NCI-H82 treated with DMSO at 0.1 percent for 48 hours (cell line): Measurements from ENCODE around the gene C1orf52.
"Not testable (repeated sequence)": the region's sequence is repeated elsewhere in the genome, so short reads cannot be mapped to it uniquely, and the experiment has no call there.

Experiments
- DNase-seq: peaks from one replicate; lab custom pipeline; 2025; ENCODE audit not compliant: unreplicated experiment; lab: John Stamatoyannopoulos, UW

Gene C1orf52

GRCh38 chr1:85278853-85279314 is 19.4 kb upstream of the C1orf52 start:
- no peak for DNase-seq

DNA sequence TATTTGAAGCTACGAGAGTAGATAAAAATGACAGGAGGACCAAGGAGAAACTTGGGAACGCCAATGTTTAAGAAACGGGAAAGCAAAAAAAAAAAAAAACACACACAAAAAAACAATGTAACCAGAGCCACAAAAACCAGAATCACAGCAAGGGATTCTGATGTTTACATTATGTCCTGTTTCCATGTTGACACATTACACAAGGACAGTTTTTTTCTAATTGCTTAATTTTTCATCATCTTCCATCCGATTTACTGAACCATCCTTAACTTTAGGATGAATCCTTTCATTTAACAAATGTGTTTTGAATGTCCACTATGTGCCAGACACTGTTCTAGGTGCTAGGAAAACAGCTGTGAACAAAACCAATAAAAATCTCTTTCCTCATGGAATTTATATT is 18.3 kb upstream of the C1orf52 start:
- DNase-seq: no peak

DNA sequence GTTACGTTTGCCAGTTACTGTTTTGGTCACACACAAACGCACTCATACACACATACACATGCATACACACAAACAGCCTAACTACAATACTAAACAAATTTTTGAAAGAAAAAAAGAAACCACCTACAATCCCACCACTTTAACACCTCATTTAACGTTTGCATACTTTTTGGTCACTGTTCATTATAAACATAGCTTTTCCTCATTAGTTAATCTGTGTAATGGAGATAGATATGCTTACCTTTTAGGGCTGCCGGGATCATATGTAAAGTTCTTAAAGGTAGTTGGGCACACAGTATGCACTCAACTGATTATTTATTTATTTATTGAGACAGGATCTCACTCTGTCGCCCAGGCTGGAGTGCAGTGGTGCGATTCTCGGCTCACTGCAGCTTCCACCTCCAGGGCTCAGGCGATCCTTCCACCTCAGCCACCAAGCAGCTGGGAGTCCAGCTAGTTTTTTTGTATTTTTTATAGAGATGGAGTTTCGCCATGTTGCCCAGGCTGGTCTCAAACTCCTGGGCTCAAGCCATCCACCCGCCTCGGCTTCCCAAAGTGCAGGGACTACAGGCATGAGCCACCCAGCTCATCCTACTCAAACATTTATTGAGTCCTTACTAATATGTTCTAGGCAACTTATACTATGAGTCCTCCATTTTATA is 17.6 kb upstream of the C1orf52 start:
- DNase-seq: no peak

GRCh38 chr1:85276215-85276977 is 16.9 kb upstream of the C1orf52 start, which contains the start of gene BCL10:
BCL10 (minus strand) TSS chr1:85276632; CDS start chr1:85276352, 280 bp downstream.
- peak; percentile 93 for DNase-seq

DNA sequence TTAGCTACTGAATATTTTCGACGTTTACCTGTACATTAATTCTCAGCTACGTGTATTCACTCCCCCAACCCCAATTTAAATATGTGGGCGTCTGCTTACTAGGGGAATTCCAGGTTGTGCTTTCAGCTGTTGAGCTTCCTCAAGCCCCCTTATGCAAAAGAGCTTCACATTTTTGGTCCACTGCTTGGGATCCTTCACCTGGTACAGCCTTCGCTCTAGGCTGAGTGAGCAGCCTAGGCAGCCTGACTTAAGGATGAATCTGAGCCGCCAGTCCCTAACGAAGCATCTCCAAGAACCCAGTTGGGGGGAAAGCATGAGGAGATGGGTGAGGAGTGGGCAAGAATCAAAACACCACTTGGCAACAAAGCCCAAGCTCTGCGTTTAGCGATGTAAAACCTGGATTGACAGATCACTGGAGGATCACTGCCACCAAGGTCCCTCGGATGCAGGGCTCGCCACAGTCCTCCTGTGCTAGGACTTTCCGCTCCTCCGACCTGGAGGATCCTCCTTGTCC is 16.3 kb upstream of the C1orf52 start:
- no peak for DNase-seq

- DNase-seq: no peak
Measured at GRCh38 chr1:85274969-85275453, 15.5 kb upstream of the C1orf52 start.

- no peak for DNase-seq
Measured at GRCh38 chr1:85273397-85273796, 13.9 kb upstream of the C1orf52 start.

DNA sequence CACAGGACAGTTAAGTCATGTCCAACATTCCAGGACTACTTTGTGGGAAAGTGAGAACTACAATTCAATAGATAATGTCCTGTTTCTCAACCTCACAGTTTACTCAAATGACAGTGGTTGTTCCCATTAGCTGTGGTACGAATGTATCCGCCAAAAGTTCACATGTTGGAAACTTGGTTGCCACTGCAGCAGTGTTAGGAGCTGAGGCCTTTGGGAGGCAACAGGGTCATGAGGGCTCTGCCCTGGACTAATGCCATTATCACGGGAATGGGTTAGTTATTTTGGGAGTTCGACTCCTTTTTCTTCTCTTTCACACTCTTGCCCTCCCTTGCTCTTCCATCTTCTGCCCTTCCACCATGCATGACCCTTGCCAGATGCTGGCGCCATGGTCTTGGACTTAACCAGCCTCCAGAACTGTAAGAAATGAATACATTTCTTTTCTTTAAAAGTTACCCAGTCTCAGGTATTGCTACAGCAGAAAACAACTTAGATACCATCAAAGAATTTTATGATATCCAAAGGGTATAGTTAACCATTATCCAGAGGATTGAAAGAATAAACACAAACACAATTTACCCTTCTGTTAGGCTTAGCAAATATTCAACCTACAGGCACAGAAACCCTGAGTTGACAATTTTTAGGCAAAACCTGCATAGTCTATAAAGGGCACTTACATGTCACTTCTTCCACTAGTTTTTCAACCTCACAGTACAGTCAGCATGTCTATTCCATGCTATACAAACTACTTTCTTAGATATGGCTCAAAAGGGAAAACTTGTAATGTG is 9.5 kb upstream of the C1orf52 start:
- DNase-seq: no peak

- no peak for DNase-seq
Measured at GRCh38 chr1:85267313-85267712, 7.9 kb upstream of the C1orf52 start.

DNA sequence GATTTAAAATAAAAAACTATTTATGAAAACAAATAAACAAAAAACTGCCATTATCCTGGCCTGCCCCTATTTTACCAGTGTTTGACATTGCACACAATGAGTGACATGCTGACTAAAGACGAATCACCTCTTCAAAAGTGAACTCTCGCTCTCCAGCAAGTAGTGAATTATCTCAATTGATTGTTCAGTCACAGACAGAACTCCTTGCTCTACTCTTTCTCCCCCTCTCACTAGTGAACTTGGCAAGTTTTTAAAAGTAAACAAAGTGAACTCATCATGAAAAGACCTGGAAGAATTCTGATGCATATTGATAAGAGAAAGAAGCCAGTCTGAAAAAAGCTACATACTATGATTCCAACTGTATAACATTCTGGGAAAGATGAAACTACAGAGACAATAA is 4.7 kb upstream of the C1orf52 start:
- DNase-seq: no peak

DNA sequence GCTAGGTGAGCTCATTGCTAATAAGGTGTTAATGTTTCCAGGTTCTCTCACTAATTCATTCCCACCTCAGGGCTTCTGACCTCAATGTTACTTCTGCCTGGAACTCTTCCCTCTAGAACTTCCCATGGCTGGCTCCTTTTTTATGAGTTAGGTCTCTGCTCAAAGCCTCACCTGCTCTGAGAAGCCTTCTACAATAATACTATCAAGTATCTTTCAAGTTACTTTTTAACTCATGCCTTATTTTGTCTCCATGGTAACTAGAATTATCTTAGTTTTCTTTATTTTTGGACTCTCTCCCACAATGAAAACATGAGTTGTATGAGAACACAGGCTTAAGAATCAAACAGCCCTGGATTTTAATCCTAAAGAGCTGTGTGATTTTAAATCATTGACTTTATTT is 3.5 kb upstream of the C1orf52 start:
- DNase-seq: no peak

GRCh38 chr1:85259912-85260274 is 431 bp upstream of the C1orf52 start:
- DNase-seq: no peak

- DNase-seq: no peak
Measured at GRCh38 chr1:85258536-85259117, 835 bp downstream of the C1orf52 start.

- not testable (repeated sequence) for DNase-seq
Measured at GRCh38 chr1:85249042-85249441, 10.4 kb downstream of the C1orf52 start.

- no peak for DNase-seq
Measured at GRCh38 chr1:85245891-85246290, 13.6 kb downstream of the C1orf52 start.

GRCh38 chr1:85245456-85245855 is 14.0 kb downstream of the C1orf52 start:
- no peak for DNase-seq

- no peak for DNase-seq
Measured at GRCh38 chr1:85244271-85245061, 15.0 kb downstream of the C1orf52 start.

DNA sequence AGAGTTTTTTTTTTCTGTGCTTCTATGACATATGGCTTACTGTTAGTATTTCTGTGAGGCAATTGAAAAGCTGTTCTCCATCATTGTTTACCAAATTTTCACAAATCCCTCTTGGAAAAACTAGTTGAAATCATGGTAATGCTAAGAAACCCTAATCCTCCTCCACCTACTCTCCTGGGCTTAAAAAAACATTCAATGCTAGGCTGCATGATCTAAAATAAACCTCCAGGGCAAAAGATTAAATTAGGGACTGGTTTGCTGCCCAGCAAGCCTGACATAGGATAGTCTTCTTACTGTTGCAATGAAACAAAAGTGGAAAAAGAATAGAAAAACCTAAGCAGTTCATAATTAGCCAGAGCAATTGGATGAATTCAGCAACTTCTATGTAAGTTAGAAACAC is 16.1 kb downstream of the C1orf52 start:
- peak; percentile 81 for DNase-seq

DNA sequence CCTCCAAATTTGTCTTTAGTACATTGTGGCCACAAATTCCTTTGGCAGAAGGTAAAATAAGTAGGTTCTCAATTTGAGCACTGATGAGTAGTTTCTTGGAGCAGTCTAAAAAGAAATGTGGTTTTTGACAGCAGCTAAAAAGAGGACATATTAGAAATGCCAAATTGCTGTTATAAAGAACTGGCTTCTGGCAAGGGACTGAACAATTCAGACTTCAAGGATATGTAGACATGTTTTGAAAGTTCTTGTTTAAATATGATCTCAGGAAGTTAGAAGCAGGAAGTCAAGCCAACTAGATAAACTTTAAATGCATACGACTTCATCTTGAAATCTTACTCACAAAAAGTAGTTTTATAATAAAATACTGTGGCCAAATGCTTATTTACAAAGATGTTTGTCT is 18.8 kb downstream of the C1orf52 start:
- DNase-seq: no peak

DNA sequence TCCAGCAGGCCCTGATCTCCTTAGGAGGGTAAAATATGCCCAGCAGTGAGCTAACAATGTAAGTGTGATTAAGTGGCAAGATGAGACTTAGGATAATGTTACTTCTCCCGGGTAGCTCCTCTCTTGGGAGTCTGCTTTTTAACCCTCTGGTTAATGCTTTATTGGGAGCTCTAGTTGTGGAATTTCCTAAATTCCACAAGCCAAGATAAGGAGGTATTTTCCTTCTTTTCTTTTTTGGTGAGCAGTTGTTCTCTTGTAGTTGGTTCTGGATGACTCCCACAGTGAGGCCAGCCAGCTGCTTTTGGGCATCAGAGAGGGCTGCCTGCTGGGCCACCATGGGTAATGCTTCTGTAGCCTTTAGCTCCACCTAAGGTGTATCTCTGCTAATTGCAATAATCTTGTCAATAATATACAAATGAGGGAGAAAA is 19.3 kb downstream of the C1orf52 start:
- DNase-seq: peak; percentile 12
